PFSK-1 (cell line): ENCODE measurements around the gene TMEM86A.

Experiments
- FOXP2 ChIP-seq: optimal IDR thresholded peaks from 2 replicates; pipeline ENCODE3; 2011; ENCODE audit warnings: borderline replicate concordance, control low read depth, inconsistent platforms; ENCODE audit not compliant: insufficient read depth; ENCODE audit errors: extremely low read length, extremely low read depth
- POLR2AphosphoS5 ChIP-seq: IDR thresholded peaks from 2 replicates; pipeline ENCODE4 v1.6.1; 2012; ENCODE audit warnings: low read depth, mild to moderate bottlenecking, control low read depth, low read length, moderate library complexity
- REST ChIP-seq, 2 experiments: IDR thresholded peaks; 2 replicates each; pipeline versions ENCODE4 v1.6.1 to v1.8.0; 2011 to 2012; ENCODE audit warnings: low read depth in 2 of 2, low read length in 2 of 2, control low read depth in 1 of 2, inconsistent platforms in 1 of 2, mild to moderate bottlenecking in 1 of 2, moderate library complexity in 1 of 2; ENCODE audit not compliant: insufficient read depth in 1 of 2
- SIN3A ChIP-seq: IDR thresholded peaks from 2 replicates; pipeline ENCODE4 v1.6.1; 2012; ENCODE audit warnings: mild to moderate bottlenecking, low read length, moderate library complexity, borderline replicate concordance; ENCODE audit not compliant: insufficient read depth
- TAF1 ChIP-seq: IDR thresholded peaks from 2 replicates; pipeline ENCODE4 v1.6.1; 2012; ENCODE audit warnings: low read length, control low read depth, borderline replicate concordance; ENCODE audit not compliant: insufficient read depth

Gene TMEM86A

GRCh38 chr11:18707811-18708340 lies 9.3 kb downstream of the TMEM86A start:
- TF ChIP-seq TAF1: no peak
- no peak for TF ChIP-seq SIN3A
- TF ChIP-seq FOXP2: no peak
- no peak for TF ChIP-seq REST (IDR thresholded peaks at IDR 0.05; ENCODE audit: insufficient read depth in 1 of 2, low read depth in 2 of 2, low read length in 2 of 2)
- no peak for TF ChIP-seq POLR2AphosphoS5

GRCh38 chr11:18709414-18709813 lies 10.8 kb downstream of the TMEM86A start:
- TF ChIP-seq TAF1 (no peak), SIN3A (no peak), FOXP2 (no peak), REST (IDR thresholded peaks at IDR 0.05; ENCODE audit: insufficient read depth in 1 of 2, low read depth in 2 of 2, low read length in 2 of 2) (no peak), POLR2AphosphoS5 (no peak)

- TF ChIP-seq POLR2AphosphoS5: no peak
- no peak for TF ChIP-seq FOXP2
- TF ChIP-seq TAF1: no peak
- TF ChIP-seq REST (IDR thresholded peaks at IDR 0.05; ENCODE audit: insufficient read depth in 1 of 2, low read depth in 2 of 2, low read length in 2 of 2): no peak
Measured at GRCh38 chr11:18710545-18710944, 12.0 kb downstream of the TMEM86A start.

GRCh38 chr11:18713646-18714442 lies 15.3 kb downstream of the TMEM86A start:
- TF ChIP-seq REST (IDR thresholded peaks at IDR 0.05; ENCODE audit: insufficient read depth in 1 of 2, low read depth in 2 of 2, low read length in 2 of 2): peak in 1 of 2 experiments; percentile 62; a peak in 1 of 4 replicates
- no peak for TF ChIP-seq POLR2AphosphoS5
- TF ChIP-seq FOXP2: no peak
- TF ChIP-seq SIN3A: no peak
- no peak for TF ChIP-seq TAF1
